ENCODE measurements around the gene TMEM273.

Gene TMEM273

GRCh38 chr10:49139028-49139845 lies 49.0 kb downstream of the TMEM273 start:
- no peak for DNase-seq (ENCODE audit: low read depth)

GRCh38 chr10:49138361-49138891 lies 49.8 kb downstream of the TMEM273 start:
- no peak for DNase-seq (ENCODE audit: low read depth)

DNA sequence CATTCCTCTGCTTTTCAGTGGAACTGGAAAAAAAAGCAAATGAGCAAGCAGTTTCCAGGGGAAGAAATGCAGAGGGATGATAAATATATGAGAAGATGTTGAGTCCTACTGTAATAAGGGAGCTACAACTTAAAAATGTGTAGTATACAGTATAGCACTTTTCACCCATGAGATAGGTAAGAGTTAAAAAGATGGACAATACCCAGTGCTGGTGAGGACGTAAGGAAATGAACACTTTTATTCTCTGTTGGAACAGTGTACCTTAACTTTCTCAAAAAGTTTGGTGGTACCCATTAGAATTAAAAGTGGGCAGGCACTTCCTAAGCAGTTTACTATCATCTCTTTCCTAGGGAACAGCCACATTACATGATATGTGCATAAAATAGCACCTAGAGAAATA lies 51.7 kb downstream of the TMEM273 start:
- no peak for DNase-seq (ENCODE audit: low read depth)

GRCh38 chr10:49135575-49136313 lies 52.4 kb downstream of the TMEM273 start:
- DNase-seq (ENCODE audit: low read depth) = no peak

- DNase-seq (ENCODE audit: low read depth) = no peak
These were observed 53.9 kb downstream of the TMEM273 start for GRCh38 chr10:49134327-49134726.

- DNase-seq (ENCODE audit: low read depth) = no peak
These were observed 54.4 kb downstream of the TMEM273 start, which contains the start of gene FAM170B for GRCh38 chr10:49133706-49134248. FAM170B (minus strand) TSS chr10:49134021; CDS start chr10:49133918, 103 bp downstream.

GRCh38 chr10:49132362-49132737 lies 55.8 kb downstream of the TMEM273 start:
- DNase-seq (ENCODE audit: low read depth) = no peak

DNA sequence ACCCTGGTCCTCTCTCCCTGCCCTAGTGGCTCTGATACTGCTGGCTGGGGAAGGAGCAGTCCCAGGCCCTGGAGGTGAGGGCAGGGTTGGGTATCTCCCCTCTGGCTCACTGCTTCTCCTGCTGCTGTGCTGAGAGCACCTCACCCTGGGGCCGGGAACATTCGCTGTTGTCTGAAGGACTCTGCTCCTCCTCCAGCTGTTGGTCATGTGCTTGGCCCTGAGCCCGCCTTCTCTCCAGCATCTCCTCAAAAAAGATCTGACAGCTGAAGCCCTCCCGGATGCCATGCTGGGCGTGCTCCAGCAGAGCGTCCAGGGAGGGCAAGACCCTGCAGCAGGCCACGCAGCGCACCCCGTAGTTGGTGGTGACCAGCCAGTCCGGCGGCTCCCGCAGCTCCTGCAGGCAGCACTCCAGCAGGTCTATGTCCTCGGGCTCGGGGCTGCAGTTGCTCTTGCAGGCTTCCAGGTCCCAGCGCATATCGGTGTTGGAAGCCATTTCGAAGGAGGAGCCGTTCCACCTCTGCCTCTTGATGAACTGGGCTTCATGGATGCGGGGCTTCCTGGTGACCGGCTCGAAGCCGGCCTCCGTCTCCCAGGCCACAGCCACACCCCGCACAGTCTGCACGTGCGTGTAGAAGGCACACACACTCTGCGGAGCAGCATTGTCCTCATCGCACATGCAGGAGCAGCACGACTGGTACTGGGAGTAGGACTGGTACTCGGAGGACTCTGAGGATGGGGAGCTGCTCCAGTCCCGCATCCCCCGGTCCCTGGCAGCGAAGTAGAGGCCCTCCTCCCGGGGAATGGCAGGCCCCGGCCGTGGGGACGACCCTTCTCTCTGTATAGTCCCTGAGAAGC lies 56.5 kb downstream of the TMEM273 start:
- no peak for DNase-seq (ENCODE audit: low read depth)

- DNase-seq (ENCODE audit: low read depth) = no peak
These were observed 58.8 kb downstream of the TMEM273 start for GRCh38 chr10:49129376-49129775.

DNA sequence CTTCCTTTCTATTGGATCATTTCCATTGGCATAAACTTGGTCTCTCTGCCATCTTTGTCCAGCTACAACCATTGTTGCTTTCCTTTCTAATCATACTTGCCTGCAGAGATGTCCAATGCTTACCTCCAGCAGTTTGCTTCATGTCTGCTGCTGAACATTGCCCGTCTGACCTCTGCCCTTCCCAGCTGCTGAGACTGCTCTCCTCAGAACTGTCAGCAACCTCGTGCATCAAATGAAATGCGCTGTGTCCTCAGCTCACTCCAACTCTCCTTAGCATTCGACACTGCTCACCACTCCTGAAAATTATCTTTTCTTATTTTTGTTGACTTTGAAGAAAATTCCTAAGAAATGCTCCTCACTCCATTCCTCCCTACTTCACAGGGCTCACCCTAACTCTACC lies 59.3 kb downstream of the TMEM273 start:
- no peak for DNase-seq (ENCODE audit: low read depth)

DNA sequence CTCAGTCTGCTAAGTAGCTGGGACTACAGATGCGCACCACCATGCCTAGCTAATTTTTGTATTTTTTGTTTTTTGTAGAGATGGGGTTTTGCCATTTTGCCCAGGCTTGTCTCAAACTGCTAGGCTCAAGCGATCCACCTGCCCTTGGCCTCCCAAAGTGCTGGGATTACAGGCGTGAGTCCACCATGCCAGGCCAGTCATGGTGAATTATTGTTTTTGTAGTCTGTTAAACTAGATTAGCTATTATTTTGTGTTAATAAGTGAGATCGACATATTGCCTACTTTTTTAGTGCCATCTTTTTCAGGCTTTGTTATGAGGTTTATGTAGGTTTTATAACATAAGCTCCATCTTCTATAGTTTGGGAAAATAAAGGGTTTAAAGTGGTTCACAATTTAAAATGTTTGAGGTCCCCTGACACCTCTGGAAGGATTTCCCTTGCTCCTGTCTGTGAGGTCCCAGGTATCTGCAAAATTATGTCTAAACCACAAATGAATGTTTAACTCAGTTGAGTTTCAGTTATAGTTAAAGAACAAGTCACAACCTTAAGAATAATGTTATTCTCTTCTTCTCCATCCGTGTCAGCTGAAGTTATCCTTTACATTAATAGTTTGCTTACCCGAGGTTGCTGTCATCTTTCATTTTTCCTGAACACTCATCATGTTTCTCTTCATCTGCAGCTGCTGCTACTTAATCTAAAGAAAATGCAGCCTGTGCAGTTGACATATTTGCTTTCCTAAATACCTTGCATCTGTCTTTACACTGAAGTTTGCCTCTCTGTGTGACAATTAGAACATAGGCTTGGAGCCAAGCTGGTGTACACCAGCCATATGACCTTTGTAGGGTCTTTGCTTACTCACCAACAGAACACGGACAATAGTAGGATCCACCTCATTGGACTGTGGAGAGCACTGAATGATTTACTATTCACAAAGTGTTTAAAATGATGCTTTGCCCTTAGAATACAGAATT lies 63.9 kb downstream of the TMEM273 start:
- no peak for DNase-seq (ENCODE audit: low read depth)

GRCh38 chr10:49120911-49121310 lies 67.3 kb downstream of the TMEM273 start:
- no peak for DNase-seq (ENCODE audit: low read depth)

DNA sequence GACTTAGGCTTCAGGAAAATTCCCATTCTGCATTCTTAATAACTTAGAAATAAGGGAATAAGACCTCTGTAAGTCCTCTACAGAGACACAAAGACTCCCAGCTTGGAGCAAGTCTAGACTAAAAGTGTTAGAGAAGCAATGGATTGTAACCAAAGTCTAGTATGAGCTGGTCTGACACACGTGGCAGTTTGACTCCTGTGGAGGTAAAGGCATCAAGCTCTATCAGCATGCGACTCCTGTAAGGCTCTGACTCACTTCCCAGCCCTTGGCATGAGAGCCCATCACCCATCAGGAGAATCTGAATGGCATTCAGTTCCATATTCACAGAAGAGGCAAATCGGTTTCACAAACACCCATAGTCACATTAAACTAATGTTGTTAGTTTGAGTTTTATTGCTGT lies 68.4 kb downstream of the TMEM273 start:
- no peak for DNase-seq (ENCODE audit: low read depth)

DNA sequence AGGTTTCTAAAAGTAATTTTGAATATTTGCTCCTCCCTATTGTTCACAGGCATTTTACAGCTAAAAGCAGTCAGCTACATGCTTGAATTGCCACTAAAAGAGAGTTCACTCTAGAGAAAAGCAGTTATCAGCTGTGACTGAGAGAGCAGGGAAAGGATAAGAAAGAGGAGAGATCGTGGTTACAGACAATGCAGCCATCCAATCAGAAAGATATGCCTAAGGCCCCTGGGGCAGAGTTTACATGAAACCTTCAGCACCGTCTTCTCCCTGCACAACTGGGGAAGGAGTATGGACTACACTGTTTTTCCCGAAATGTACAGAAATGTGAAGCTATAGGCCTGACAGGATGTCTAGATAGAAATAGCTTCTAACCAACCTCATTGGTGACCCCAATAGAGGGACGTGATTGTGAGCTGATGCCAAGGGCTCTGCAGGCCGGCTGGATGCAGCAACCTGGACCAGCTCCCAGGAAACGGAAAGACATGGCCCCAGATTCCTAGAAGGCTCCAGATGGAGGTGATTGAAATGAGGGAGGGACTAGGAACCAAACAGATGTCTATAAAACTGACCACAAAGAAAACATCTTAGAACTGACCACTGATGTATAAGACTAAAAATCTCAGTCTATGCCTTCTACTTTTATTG lies 69.6 kb downstream of the TMEM273 start:
- DNase-seq (ENCODE audit: low read depth) = no peak

GRCh38 chr10:49117376-49118070 lies 70.7 kb downstream of the TMEM273 start:
- no peak for DNase-seq (ENCODE audit: low read depth)

- DNase-seq (ENCODE audit: low read depth) = no peak
These were observed 71.4 kb downstream of the TMEM273 start for GRCh38 chr10:49116509-49117375.

DNA sequence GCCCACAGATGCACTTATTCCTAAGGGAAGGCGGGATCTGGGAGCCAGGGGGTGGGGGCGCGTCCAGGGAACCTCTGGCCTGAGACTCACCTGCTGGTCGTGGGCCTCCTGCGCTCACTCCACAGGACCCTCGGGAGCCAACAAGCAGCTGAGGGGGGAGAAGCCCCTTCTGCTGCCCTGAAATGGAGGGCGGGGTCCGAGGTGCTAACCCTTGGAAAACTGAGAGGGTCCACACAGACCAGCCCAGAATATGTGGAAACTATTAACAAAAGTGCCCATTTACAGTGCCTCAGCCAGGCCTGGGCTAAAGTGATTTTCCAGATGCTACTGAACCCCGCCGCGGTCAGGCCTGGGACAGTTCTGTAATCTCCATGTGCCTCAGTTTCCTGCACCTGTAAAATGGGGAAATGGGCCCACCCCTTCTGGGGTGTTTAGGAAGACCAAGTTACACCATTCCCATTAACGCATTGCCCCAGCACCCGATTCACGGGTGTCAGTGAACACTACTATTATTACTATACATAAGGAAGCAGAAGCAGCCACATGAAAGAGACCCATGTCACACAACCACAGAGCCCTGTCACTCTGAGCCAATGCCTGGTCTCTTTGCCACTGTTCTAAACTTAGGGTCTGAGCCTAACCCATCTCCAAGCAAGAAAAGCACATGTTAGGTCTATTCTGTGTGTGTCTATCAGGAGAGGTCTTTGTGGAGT lies 72.2 kb downstream of the TMEM273 start:
- no peak for DNase-seq (ENCODE audit: low read depth)

All from HS-27A (cell line).